Measurements from ENCODE around the gene RAB11FIP3.
A peak's percentile ranks its signal among the peaks of the same experiment; 100 is the strongest.

Gene RAB11FIP3

DNA sequence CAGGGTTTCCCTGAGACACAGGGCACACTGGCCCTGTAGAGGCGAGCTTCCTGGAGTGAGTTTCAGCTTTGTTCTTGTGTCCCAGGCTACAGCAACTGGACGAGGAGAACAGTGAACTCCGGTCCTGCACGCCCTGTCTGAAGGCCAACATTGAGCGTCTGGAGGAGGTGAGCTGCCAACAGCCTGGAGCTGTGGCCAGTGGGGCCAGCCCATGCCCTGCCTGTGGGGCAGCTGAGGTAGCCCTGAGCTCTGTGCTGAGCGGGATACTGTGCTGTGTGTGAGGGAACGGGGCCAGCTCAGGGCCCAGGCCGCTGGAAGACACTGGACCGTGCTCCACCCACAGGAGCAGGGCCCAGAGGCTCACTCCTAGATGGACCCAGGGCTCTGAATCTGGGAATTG lies 93.4 kb downstream of the RAB11FIP3 start:
- DNase-seq (ENCODE audit: low spot score) = no peak

- DNase-seq (ENCODE audit: low spot score) = no peak
These were observed 94.0 kb downstream of the RAB11FIP3 start for GRCh38 chr16:519425-519824.

- no peak for DNase-seq (ENCODE audit: low spot score)
These were observed 94.6 kb downstream of the RAB11FIP3 start for GRCh38 chr16:519841-520687.

DNA sequence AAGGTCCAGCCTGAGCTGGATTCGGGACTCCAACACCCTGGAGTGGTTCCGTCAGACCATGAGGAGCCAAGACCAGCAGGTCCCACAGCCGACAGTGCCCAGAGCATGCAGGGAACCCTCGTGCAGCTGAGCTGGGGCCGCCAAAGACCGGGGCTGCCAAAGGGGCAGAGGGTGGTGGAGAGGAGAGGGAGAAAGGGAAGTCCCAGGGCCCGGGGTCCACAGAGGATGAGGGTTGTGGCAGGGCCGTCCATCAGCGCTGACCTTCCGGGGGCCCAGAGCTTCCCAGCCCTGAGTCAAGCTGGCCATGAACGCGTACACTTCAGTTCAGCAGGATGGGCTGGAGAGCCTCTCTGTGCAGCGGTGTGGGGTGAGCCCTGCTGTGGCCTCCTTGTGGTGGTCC lies 95.4 kb downstream of the RAB11FIP3 start:
- DNase-seq (ENCODE audit: low spot score) = no peak

DNA sequence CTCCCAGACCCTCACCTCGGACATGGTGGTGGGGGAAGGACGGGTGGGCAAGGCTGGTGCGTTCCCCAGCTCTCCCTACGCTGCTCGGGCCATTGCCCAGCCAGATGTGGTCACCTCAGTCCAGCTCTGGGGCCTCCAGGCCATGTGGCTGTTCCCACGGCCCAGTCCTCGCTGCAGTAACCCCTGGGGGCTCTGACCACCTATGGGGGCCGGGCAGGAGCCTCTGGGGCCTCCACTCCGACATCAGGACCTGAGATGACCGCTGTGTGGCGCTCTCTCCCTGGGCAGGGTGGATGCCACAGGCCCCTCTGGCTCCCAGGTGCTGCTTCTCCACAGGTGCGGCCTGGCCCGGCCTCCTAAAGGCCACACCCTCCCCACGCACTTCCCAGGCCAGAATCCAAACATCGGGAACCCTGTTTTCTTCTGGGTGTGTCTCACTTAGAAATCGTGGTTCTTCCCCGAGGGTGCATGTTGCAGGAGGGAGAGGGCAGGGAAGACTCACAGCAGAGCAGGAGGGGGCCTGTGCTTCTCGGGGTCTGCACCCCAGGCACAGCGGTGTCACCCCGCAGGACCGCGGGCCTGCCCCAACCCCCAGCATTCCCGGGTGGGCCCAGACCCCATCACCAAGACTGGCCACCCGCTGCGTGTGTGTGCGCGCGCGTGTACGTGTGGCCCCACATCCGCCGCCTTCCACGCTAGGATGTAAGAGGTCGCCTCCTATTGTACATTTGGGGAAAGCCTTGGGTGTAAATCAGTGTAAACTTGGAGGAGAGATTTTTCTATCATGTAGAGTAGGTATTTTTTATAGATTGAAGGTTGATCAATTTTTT lies 96.1 kb downstream of the RAB11FIP3 start:
- peak; percentile 78 for DNase-seq (ENCODE audit: low spot score)

GRCh38 chr16:522320-523096 lies 97.1 kb downstream of the RAB11FIP3 start:
- no peak for DNase-seq (ENCODE audit: low spot score)

DNA sequence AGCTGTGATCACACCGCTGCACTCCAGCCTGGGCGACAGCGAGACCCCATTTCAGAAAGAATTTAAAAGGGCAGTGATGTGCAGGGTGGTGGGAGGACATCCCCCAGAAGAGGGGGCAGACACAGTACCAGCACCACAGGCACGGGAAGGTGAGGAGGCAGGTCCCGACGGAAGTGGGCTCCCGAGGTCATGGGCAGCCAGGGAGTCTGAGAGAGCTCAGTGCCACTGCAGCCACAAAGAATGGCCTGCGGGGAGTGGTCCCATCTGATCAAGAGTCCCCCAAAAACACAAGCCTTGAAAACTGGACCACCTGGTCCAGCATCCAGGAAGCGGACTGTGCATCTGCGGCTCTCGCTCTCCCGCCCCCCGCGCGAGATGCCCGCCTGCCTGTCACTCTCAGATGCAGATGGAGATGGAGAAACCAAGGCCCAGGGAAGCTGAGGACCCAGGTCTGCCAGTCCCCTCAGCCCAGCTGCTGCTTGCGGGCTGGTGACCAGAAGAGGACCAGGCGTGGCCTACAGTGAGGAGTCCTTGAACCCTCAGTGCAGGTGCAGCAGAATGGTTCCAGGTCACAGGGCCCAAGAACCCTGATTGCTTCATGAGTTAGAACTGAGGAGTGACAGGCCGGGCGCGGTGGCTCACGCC lies 97.8 kb downstream of the RAB11FIP3 start:
- no peak for DNase-seq (ENCODE audit: low spot score)

GRCh38 chr16:524274-525040 lies 99.0 kb downstream of the RAB11FIP3 start:
- no peak for DNase-seq (ENCODE audit: low spot score)

DNA sequence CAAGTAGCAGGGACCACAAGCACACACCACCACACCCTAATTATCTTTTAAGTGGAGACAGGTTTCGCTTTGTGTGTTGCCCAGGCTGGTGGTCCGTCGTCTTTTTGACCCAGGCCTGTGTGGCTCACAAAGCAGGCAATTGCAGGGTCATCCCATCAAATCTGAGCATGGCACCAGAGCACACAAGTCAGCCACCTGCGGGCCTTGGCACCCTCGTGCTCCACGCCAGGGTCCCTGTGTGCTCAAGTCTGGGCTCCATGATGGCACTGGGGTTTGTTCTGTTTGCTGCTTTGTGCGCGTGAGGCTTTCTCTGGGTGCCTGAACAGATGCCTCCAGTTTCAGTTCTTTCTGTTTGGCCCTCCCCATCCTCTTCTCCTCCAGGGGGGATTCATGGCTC lies 99.7 kb downstream of the RAB11FIP3 start:
- no peak for DNase-seq (ENCODE audit: low spot score)

GRCh38 chr16:525520-526180 lies 100.2 kb downstream of the RAB11FIP3 start:
- DNase-seq (ENCODE audit: low spot score) = no peak

DNA sequence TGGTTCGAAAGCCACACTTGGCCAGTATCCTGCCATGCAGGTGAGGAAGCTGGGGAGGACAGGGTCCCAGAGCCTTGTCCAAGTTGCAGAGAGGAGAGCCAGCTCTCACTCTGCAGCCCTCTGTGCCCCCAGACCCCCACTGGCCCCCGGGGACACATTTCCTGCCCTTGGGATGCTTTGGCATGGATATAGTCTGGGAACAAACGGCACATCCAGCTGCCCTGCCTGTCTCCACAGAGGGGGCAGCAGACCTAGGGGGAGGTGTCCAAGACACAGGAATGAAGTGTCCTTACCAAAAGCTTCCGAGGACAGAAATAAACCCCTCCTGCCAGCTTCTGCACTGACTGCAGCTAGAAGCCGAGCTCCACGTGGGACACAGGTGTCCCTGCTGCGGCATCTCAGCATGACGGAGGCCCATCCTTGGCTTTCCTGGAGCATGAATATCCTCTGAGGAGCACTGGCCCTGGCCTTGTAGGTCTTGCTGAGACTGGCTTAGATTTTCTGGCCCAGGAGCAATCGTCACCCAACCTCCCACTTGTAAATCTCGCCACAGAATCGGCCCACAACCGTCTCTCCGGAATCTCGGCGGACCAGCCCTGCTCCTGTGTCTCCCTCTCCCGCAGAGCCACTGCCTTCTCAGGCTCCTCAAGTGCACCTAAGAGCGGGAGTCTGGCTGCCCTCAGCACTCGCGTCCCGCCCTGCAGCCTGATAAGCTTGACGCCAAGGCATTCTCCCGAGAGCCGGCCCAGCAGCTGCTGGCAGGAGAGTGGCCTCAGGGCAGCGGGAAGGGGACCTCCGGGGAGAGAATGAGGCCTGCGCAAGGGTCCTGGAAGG lies 100.9 kb downstream of the RAB11FIP3 start:
- DNase-seq (ENCODE audit: low spot score) = no peak

GRCh38 chr16:527015-527903 lies 101.8 kb downstream of the RAB11FIP3 start, which contains the start of gene CAPN15:
TSS of gene CAPN15 (plus strand) at chr16:527712. CDS start at chr16:546839, 19,127 bp downstream.
- DNase-seq (ENCODE audit: low spot score) = peak; percentile 91

DNA sequence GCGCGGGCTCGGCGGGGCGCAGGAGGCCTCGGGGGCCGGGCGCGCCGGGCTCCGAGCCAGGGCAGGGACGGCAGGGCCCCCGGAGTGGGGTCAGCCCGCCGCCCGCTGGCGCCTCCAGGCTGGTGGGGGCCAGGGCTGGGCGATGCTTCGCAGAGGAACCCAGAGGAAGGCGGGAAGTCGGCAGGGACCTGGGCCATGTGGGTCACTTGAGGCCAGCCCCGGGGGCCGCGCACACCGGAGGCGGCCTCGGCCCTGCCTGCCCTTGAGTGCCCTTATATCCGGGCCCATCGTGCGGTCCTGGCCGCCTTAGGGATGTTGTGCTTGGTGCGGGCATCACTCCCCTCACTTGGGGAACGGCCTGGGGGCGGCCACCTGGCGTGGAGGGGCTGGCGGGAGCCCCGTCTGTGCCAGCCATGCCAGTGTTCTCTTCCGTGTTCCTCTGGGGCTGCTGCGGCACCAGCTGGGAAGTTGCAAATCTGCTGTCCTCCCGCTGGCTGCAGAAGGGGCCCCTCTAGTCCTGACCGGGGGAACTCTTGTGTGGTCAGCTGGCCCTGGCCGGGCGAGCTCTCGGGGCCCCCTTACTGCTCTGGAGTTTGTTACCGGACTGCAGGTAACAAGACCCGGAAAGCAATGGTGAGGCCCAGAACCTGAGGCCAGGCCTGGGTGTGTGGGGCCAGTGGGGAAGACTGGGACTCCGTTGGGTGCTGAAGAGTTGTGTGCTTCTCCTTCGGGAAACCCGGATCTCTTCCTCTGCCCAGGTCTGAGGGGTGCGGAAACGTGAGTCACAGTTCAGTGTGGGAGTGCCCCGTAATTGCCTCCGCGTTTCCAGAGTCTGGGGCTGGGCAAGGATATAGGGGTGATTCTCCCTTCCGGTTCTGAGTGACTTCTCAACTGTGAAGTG lies 102.9 kb downstream of the RAB11FIP3 start:
- DNase-seq (ENCODE audit: low spot score) = no peak

- no peak for DNase-seq (ENCODE audit: low spot score)
These were observed 103.6 kb downstream of the RAB11FIP3 start for GRCh38 chr16:529012-529575.

DNA sequence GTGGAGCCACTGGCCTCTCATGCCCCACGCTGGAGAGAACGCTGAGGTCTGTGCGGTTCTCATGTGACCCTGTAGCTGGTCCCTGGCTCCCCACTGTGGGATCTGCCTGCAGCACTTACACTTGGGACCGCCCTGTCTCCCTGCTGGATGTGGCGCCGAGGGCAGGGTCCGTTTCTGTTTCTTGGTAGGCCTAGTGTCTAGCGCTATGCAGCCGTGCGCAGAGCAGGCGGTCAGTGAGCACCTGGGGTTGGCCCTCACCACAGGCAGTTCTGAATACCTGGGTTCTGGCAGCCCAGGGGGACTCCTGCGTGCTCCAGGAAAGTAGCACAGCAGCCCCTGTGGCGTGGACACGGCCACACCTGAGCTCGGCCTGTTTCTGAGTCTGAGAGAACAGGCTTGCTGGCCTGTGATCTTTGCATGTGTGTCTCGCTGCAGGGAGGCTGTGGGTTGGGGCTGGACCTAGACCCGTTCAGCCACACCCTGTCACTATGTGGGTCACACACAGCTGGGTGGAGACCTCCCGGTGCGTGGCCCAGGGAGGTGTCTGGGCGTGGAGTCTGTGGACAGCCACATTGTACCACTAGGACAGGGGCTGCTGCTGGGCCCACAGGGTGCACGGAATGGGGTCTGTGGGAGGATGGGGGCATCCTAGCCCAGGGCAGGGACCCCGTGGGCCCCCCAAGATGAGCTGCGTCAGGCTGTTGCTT lies 104.8 kb downstream of the RAB11FIP3 start:
- DNase-seq (ENCODE audit: low spot score) = no peak

GRCh38 chr16:531494-532125 lies 106.2 kb downstream of the RAB11FIP3 start:
- DNase-seq (ENCODE audit: low spot score) = no peak

All from iPS-NIHi11 (cell line).